HEK293T (cell line): ENCODE measurements around the gene ACER1.

ENCODE experiments used
- CTCF ChIA-PET: fragments of 350-600 bp; formaldehyde crosslinking; extraction: SDS; loops from one replicate; lab custom pipeline; 2021; ENCODE audit warnings: antibody characterized with exemption, inconsistent platforms; lab: Yijun Ruan, JAX
- POLR2A ChIA-PET: fragments of 350-600 bp; formaldehyde crosslinking; extraction: SDS; loops from one replicate; lab custom pipeline; 2020; ENCODE audit warnings: antibody characterized with exemption, inconsistent platforms; lab: Yijun Ruan, JAX
- DNase-seq: peaks from one replicate; pipeline ENCODE4 v3.0.0; 2012; ENCODE audit warnings: mixed read lengths; ENCODE audit errors: extremely low spot score
- ARNT ChIP-seq: fragments of 450-650 bp; IDR thresholded peaks from 2 replicates; pipeline ENCODE4 v1.6.1; 2017; ENCODE audit warnings: mild to moderate bottlenecking
- BHLHE40 ChIP-seq: fragments of 450-650 bp; IDR thresholded peaks from 2 replicates; pipeline ENCODE4 v1.6.1; 2016; ENCODE audit warnings: mild to moderate bottlenecking, moderate library complexity, borderline replicate concordance
- CTBP1 ChIP-seq: fragments of 450-650 bp; IDR thresholded peaks from 2 replicates; pipeline ENCODE4 v1.6.1; 2016; ENCODE audit warnings: borderline replicate concordance
- ELF4 ChIP-seq: fragments of 450-650 bp; IDR thresholded peaks from 2 replicates; pipeline ENCODE4 v1.6.1; 2017; ENCODE audit warnings: antibody characterized with exemption
- FOXA1 ChIP-seq: fragments of 450-650 bp; IDR thresholded peaks from 2 replicates; pipeline ENCODE4 v1.6.1; 2016; ENCODE audit warnings: mild to moderate bottlenecking
- FOXK2 ChIP-seq: fragments of 450-650 bp; IDR thresholded peaks from 2 replicates; pipeline ENCODE4 v1.6.1; 2016; ENCODE audit warnings: mild to moderate bottlenecking
- FOXM1 ChIP-seq: fragments of 450-650 bp; IDR thresholded peaks from 2 replicates; pipeline ENCODE4 v1.6.1; 2017; ENCODE audit warnings: mild to moderate bottlenecking, borderline replicate concordance
- HDGF ChIP-seq: fragments of 450-650 bp; IDR thresholded peaks from 2 replicates; pipeline ENCODE4 v1.6.1; 2017; ENCODE audit warnings: antibody characterized with exemption, borderline replicate concordance
- L3MBTL2 ChIP-seq: fragments of 450-650 bp; conservative IDR thresholded peaks from 2 replicates; pipeline ENCODE4 v1.6.1; 2016; ENCODE audit warnings: mild to moderate bottlenecking
- LEF1 ChIP-seq: fragments of 450-650 bp; IDR thresholded peaks from 2 replicates; pipeline ENCODE4 v1.6.1; 2017; ENCODE audit warnings: mild to moderate bottlenecking, borderline replicate concordance
- NFRKB ChIP-seq: fragments of 450-650 bp; IDR thresholded peaks from 2 replicates; pipeline ENCODE4 v1.6.1; 2016; ENCODE audit warnings: mild to moderate bottlenecking, moderate library complexity
- SP1 ChIP-seq: fragments of 450-650 bp; IDR thresholded peaks from 2 replicates; pipeline ENCODE4 v1.6.1; 2017
- SUZ12 ChIP-seq: fragments of 450-650 bp; IDR thresholded peaks from 2 replicates; pipeline ENCODE4 v1.6.1; 2016; ENCODE audit warnings: mild to moderate bottlenecking
- TARDBP ChIP-seq: fragments of 450-650 bp; IDR thresholded peaks from 2 replicates; pipeline ENCODE4 v1.6.1; 2016
- ZNF384 ChIP-seq: fragments of 450-650 bp; IDR thresholded peaks from 2 replicates; pipeline ENCODE4 v1.6.1; 2016
- TF ChIP-seq, protein P1 (sequence below): fragments of 450-650 bp; IDR thresholded peaks from 2 replicates; pipeline ENCODE4 v1.6.1; 2016

ACER1 gene, protein sequence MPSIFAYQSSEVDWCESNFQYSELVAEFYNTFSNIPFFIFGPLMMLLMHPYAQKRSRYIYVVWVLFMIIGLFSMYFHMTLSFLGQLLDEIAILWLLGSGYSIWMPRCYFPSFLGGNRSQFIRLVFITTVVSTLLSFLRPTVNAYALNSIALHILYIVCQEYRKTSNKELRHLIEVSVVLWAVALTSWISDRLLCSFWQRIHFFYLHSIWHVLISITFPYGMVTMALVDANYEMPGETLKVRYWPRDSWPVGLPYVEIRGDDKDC

DNA sequence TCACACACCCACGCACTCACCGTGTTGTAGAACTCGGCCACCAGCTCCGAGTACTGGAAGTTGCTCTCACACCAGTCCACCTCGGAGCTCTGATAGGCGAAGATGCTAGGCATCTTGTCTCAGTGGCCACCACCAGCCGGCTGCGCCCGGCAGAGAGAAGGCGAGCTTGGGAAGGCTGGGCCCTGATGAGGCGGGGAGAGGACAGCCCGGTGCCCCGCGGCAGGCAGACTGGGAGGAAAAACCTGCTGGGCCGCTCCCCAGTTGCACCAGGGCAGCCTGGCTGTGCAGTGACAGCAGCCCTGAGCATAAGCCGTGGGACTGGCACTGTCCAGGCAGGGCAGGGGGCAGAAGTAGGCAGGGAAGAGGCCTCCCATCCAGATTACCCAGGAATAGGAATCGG lies at the start of gene ACER1:
Gene ACER1, minus strand, starts transcription at position 174 of the 400 bp plus-strand sequence. Its CDS starts 61 bp downstream, at position 113.
- POLR2A ChIA-PET: no interaction called here
- CTCF ChIA-PET: no interaction called here
- TF ChIP-seq SUZ12 (no peak), NFRKB (no peak), SP1 (no peak), BHLHE40 (no peak), FOXK2 (no peak), ARNT (no peak), LEF1 (no peak), ZNF384 (no peak), FOXM1 (no peak), FOXA1 (no peak), HDGF (no peak), ELF4 (no peak), CTBP1 (no peak), TARDBP (no peak)
- TF ChIP-seq, protein P1, sequence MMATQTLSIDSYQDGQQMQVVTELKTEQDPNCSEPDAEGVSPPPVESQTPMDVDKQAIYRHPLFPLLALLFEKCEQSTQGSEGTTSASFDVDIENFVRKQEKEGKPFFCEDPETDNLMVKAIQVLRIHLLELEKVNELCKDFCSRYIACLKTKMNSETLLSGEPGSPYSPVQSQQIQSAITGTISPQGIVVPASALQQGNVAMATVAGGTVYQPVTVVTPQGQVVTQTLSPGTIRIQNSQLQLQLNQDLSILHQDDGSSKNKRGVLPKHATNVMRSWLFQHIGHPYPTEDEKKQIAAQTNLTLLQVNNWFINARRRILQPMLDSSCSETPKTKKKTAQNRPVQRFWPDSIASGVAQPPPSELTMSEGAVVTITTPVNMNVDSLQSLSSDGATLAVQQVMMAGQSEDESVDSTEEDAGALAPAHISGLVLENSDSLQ: no peak
- no peak for DNase-seq

DNA sequence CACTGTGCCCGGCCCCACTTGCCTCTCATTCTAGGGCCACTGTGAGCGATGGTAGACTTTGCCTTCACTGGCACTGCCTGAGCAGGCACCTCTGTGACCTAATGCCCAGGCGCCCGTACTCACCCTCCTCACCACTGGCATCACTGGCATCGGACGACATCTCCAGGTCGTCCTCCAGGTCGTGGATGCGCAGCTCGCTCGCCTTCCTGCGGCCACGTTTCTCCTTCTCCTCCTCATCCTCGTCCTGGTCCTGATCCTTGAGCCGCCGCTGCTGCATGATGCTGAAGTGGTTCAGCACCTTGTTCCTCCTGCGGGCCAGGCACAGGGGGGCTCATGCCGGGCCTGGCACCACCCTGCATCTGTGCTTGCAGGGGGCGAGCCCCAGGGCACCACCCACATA lies 49.8 kb upstream of the ACER1 start:
- ChIA-PET CTCF (no interaction called here), POLR2A (no interaction called here)
- DNase-seq: no peak
- TF ChIP-seq CTBP1: no peak
- TF ChIP-seq NFRKB: no peak
- no peak for TF ChIP-seq LEF1
- no peak for TF ChIP-seq TARDBP
- TF ChIP-seq FOXK2: no peak
- TF ChIP-seq BHLHE40: no peak
- no peak for TF ChIP-seq ARNT
- no peak for TF ChIP-seq HDGF
- TF ChIP-seq SUZ12: no peak
- TF ChIP-seq ELF4: no peak
- TF ChIP-seq L3MBTL2: no peak
- TF ChIP-seq, protein P1: no peak
- no peak for TF ChIP-seq FOXA1
- no peak for TF ChIP-seq ZNF384
- TF ChIP-seq FOXM1: no peak
- TF ChIP-seq SP1: no peak

DNA sequence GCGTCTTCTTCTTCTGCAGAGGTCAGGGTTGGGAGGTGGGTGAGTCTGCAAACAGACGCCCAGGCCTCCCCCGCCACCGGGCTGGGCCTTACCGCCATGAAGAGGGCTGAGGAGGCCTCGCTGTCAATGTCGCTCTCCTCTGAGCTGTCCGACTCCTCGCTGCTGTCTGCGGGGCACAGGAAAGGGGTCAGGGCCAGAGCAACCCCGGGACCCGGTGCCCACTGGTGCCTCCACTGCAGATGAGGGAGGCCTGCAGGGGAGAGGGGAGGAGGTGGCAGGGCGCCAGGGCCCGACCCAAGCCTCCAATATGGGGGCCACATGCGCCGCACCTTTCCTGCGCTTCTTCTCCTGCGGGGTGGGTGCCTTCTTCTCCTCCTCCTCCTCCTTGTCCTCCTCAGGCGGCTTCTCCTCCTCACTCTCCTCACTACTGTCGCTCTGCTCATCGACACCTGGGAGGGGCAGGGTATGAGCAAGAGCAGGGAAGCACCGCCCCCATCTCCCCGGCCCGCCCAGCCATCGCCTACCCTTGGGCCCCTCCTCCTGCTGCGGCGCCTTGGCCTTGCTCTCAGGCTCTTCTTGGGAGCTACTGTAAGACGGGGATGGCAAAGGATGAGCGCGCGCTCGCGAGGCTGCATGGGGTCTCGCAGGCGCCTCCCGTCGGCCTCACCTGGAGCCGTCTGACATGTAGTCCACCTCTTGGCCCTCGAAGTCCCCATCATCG lies 47.8 kb upstream of the ACER1 start:
- ChIA-PET CTCF (no interaction called here), POLR2A (interaction anchor here (0.7 kb wide), 1 partner anchor 9 kb away, joined by 3 read pairs; the partner anchor contains the start of gene ALKBH7)
- TF ChIP-seq CTBP1 (no peak), HDGF (no peak), ZNF384 (no peak), ELF4 (no peak), TARDBP (no peak), ARNT (no peak)
- DNase-seq: no peak

DNA sequence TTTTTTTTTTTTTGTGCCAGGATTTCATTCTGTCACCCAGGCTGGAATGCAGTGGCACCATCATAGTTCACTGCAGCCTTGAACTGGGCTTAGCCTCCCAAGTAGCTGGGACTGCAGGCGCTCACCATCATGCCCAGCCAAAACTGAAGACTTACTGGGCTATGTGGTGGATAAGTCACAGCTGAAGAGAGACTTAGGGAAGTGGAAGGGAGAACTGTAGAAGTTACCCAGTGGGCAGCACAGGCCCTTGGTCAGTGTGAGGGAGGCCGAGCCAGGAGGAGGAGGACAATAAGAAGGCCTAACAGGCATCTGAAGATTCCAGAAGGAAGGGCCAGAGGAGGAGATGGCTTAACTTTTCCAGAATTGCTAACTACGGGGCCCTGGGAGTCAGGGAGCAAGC lies 46.3 kb upstream of the ACER1 start:
- POLR2A ChIA-PET: interaction anchor here (1.8 kb wide), 1 partner anchor 14 kb away, joined by 7 read pairs; the partner anchor contains the start of gene GTF2F1
- DNase-seq: no peak
- TF ChIP-seq FOXA1 (no peak), ELF4 (no peak)
- TF ChIP-seq, protein P1: no peak
- CTCF ChIA-PET: no interaction called here

DNA sequence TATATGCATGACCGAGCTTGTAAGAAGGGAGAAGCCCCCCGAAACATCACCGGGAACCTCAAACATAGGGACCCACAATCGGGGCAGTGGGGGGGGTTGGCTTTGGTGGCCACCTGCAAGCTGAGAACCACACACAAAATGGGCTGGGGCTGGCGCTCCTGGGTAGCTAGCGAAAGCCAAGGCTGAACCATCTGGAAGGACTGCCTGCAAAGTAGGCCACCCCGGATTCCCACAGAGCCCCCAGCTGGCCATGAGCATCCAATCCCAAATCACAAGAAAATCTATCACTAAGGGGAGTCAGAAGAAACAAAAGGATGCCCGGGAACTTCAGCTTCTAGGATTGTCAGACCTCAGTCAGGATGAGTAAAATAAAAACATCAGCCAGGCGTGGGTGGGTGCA lies 45.1 kb upstream of the ACER1 start:
- no peak for DNase-seq
- no peak for TF ChIP-seq CTBP1
- CTCF ChIA-PET: no interaction called here
- POLR2A ChIA-PET: interaction anchor here (1.8 kb wide), 1 partner anchor 15 kb away, joined by 7 read pairs; the partner anchor contains the start of gene GTF2F1

DNA sequence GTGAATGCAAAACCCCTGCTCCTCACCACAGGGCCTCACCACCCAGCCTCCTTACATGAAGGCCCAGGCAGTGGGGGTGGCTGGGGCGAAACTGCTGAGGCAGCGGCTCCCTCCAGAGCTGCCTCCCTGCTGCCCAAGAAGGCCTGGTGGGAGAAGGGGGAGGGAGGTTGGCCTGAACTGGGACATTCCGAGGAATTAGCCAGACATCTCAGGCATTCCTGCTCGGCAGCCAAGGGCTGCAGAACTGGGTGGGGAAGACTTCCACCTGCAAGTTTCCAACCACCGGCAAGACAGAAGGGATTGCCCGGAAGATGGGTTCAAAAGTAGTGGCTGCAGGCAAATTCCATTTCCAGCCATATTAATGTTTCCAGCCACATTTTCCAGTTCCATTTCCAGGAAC lies 44.6 kb upstream of the ACER1 start:
- ChIA-PET CTCF (no interaction called here), POLR2A (interaction anchor here (0.9 to 1.8 kb wide), 2 partner anchors 9 to 15 kb away, joined by 3 to 7 read pairs; partner anchors contain the start of gene GTF2F1)
- TF ChIP-seq, protein P1: no peak
- TF ChIP-seq SP1 (no peak), ZNF384 (no peak), FOXA1 (no peak), ELF4 (no peak), ARNT (no peak), L3MBTL2 (no peak), NFRKB (no peak), HDGF (no peak), FOXM1 (no peak), TARDBP (no peak), BHLHE40 (no peak), CTBP1 (no peak), FOXK2 (no peak), SUZ12 (no peak), LEF1 (no peak)

More for the DNA sequence above, 44.6 kb upstream of the ACER1 start:
- DNase-seq: no peak
